Effector memory CD4-positive, alpha-beta T cell (primary cell): ENCODE data around the gene SMAD7.

ENCODE experiments used
- DNase-seq, 3 donors: peaks; one replicate each; pipeline ENCODE4 v3.0.0-alpha.2; 2020
- H3K27ac ChIP-seq: 2 replicates; pipeline ENCODE4 v1.7.0; 2013; ENCODE audit warnings: mild to moderate bottlenecking, low read length, moderate library complexity; ENCODE audit not compliant: insufficient read depth, poor library complexity, severe bottlenecking
- H3K27me3 ChIP-seq: replicated peaks from 2 replicates; pipeline ENCODE4 v1.7.0; 2013; ENCODE audit warnings: mild to moderate bottlenecking, low read length; ENCODE audit not compliant: insufficient read depth, control insufficient read depth, poor library complexity, severe bottlenecking
- H3K36me3 ChIP-seq: 2 replicates; pipeline ENCODE4 v1.7.0; 2013; ENCODE audit warnings: mild to moderate bottlenecking, low read length, moderate library complexity; ENCODE audit not compliant: control insufficient read depth, insufficient read depth
- H3K4me1 ChIP-seq: 2 replicates; pipeline ENCODE4 v1.7.0; 2013; ENCODE audit warnings: low read length, mild to moderate bottlenecking; ENCODE audit not compliant: control insufficient read depth, insufficient read depth, poor library complexity, severe bottlenecking
- H3K4me3 ChIP-seq: 2 replicates; pipeline ENCODE4 v1.7.0; 2013; ENCODE audit warnings: low read length, low read depth, mild to moderate bottlenecking; ENCODE audit not compliant: insufficient read depth, poor library complexity, severe bottlenecking
- H3K9me3 ChIP-seq: 2 replicates; pipeline ENCODE4 v1.7.0; 2013; ENCODE audit warnings: mild to moderate bottlenecking, low read length, moderate library complexity; ENCODE audit not compliant: control insufficient read depth

SMAD7 gene

GRCh38 chr18:48945953-48946217 lies 4.9 kb downstream of the SMAD7 start:
- Histone ChIP-seq H3K27ac (no peak overlapping the region), H3K4me3 (no peak overlapping the region), H3K4me1 (peaks cover 66% of the 10 kb centered on the region), H3K36me3 (peaks cover 6% of the 10 kb centered on the region), H3K27me3 (no peaks in the 10 kb centered on the region), H3K9me3 (no peaks in the 10 kb centered on the region)
- DNase-seq = no peak

- peak overlapping the region; percentile 8 for H3K4me3 ChIP-seq
- peaks cover 74% of the 10 kb centered on the region for H3K4me1 ChIP-seq
- no peak overlapping the region for H3K27ac ChIP-seq
- no peak for DNase-seq
- H3K36me3 ChIP-seq = peaks cover 6% of the 10 kb centered on the region
- H3K27me3 ChIP-seq = no peaks in the 10 kb centered on the region
- no peaks in the 10 kb centered on the region for H3K9me3 ChIP-seq
These were observed 6.1 kb downstream of the SMAD7 start for GRCh38 chr18:48944634-48945033.

GRCh38 chr18:48943736-48944527 lies 6.8 kb downstream of the SMAD7 start:
- H3K36me3 ChIP-seq = peaks cover 6% of the 10 kb centered on the region
- no peaks in the 10 kb centered on the region for H3K9me3 ChIP-seq
- H3K27ac ChIP-seq = no peak overlapping the region
- no peaks in the 10 kb centered on the region for H3K27me3 ChIP-seq
- H3K4me3 ChIP-seq = peak overlapping the region; percentile 8
- no peak for DNase-seq
- H3K4me1 ChIP-seq = peaks cover 80% of the 10 kb centered on the region

- DNase-seq = no peak
- H3K4me1 ChIP-seq = peaks cover 80% of the 10 kb centered on the region
- no peaks in the 10 kb centered on the region for H3K9me3 ChIP-seq
- no peak overlapping the region for H3K27ac ChIP-seq
- no peak overlapping the region for H3K4me3 ChIP-seq
- peaks cover 6% of the 10 kb centered on the region for H3K36me3 ChIP-seq
- H3K27me3 ChIP-seq = no peaks in the 10 kb centered on the region
These were observed 7.4 kb downstream of the SMAD7 start for GRCh38 chr18:48943333-48943732.

GRCh38 chr18:48942554-48943261 lies 8.1 kb downstream of the SMAD7 start:
- no peak overlapping the region for H3K4me3 ChIP-seq
- DNase-seq = no peak
- H3K9me3 ChIP-seq = no peaks in the 10 kb centered on the region
- H3K27me3 ChIP-seq = no peaks in the 10 kb centered on the region
- H3K4me1 ChIP-seq = peaks cover 78% of the 10 kb centered on the region
- peaks cover 6% of the 10 kb centered on the region for H3K36me3 ChIP-seq
- H3K27ac ChIP-seq = no peak overlapping the region

- Histone ChIP-seq H3K27ac (no peak overlapping the region), H3K4me1 (peaks cover 78% of the 10 kb centered on the region), H3K36me3 (peaks cover 6% of the 10 kb centered on the region), H3K27me3 (no peaks in the 10 kb centered on the region), H3K4me3 (no peak overlapping the region), H3K9me3 (no peaks in the 10 kb centered on the region)
- no peak for DNase-seq
These were observed 8.7 kb downstream of the SMAD7 start for GRCh38 chr18:48942086-48942485.

- no peaks in the 10 kb centered on the region for H3K27me3 ChIP-seq
- H3K4me1 ChIP-seq = peaks cover 75% of the 10 kb centered on the region
- no peak for DNase-seq
- no peaks in the 10 kb centered on the region for H3K9me3 ChIP-seq
- peaks cover 6% of the 10 kb centered on the region for H3K36me3 ChIP-seq
- peak overlapping the region; percentile 61 for H3K27ac ChIP-seq
- peak overlapping the region; percentile 26 for H3K4me3 ChIP-seq
These were observed 9.1 kb downstream of the SMAD7 start for GRCh38 chr18:48941672-48942071.

- Histone ChIP-seq H3K36me3 (peaks cover 6% of the 10 kb centered on the region), H3K4me3 (peak overlapping the region; percentile 26), H3K27me3 (no peaks in the 10 kb centered on the region), H3K9me3 (no peaks in the 10 kb centered on the region), H3K4me1 (peaks cover 69% of the 10 kb centered on the region), H3K27ac (peak overlapping the region; percentile 61)
- peak; percentile 88 to 91 (median 91) for DNase-seq
These were observed 9.7 kb downstream of the SMAD7 start for GRCh38 chr18:48940854-48941611.

- H3K4me1 ChIP-seq = peaks cover 67% of the 10 kb centered on the region
- no peak overlapping the region for H3K4me3 ChIP-seq
- peaks cover 6% of the 10 kb centered on the region for H3K36me3 ChIP-seq
- H3K9me3 ChIP-seq = no peaks in the 10 kb centered on the region
- DNase-seq = no peak
- H3K27me3 ChIP-seq = no peaks in the 10 kb centered on the region
- no peak overlapping the region for H3K27ac ChIP-seq
These were observed 11.3 kb downstream of the SMAD7 start for GRCh38 chr18:48939205-48940097.
